ENCODE measurements around the gene GTF2IRD2.
"Not testable (repeated sequence)": the region's sequence is repeated elsewhere in the genome, so short reads cannot be mapped to it uniquely, and the experiment has no call there.

- not testable (repeated sequence) for TF ChIP-seq CTCF (IDR thresholded peaks at IDR 0.05; ENCODE audit: control extremely low read depth in 1 of 3, insufficient read depth in 1 of 3, low read depth in 1 of 3, low read length in 3 of 3); POLR2A (IDR thresholded peaks at IDR 0.05; ENCODE audit: control extremely low read depth in 1 of 2, low read depth in 2 of 2, low read length in 2 of 2); POLR2AphosphoS5 (IDR thresholded peaks at IDR 0.05; ENCODE audit: low read depth, low read length); SP2 (IDR thresholded peaks at IDR 0.05; ENCODE audit: low read length); YY1 (IDR thresholded peaks at IDR 0.05; ENCODE audit: low read depth, low read length); HDAC2 (IDR thresholded peaks at IDR 0.05; ENCODE audit: borderline replicate concordance in 1 of 2, low read depth in 2 of 2, low read length in 2 of 2); RAD21 (IDR thresholded peaks at IDR 0.05 in 1 of 2, conservative IDR thresholded peaks at IDR 0.05 in 1 of 2; ENCODE audit: low read depth in 2 of 2, low read length in 2 of 2); KDM5A (IDR thresholded peaks at IDR 0.05; ENCODE audit: low read length); EP300 (IDR thresholded peaks at IDR 0.05; ENCODE audit: borderline replicate concordance in 1 of 2, low read depth in 2 of 2, low read length in 2 of 2); EZH2 (IDR thresholded peaks at IDR 0.05; ENCODE audit: low read depth, low read length, severe bottlenecking)
Measured at GRCh38 chr7:74815882-74816281, 35.5 kb downstream of the GTF2IRD2 start.
